GM12878 (cell line): ENCODE results near the gene TOMM40. TPM values are rescaled to one million over a fixed set of nuclear protein-coding genes. Genes with fewer than 3 reads are reported as not detected.
"Not testable (repeated sequence)": the region's sequence is repeated elsewhere in the genome, so short reads cannot be mapped to it uniquely, and the experiment has no call there.

Source experiments
- ATAC-seq: fragments of 200-7000 bp; cut with Tn5 transposase; 3 replicates; pipeline ENCODE4 v1.9.1; 2020; ENCODE audit warnings: mild to moderate bottlenecking, moderate library complexity
- BruUV-seq: library from RNA; stranded (reverse); fragments of 400-500 nt; replicated peaks from 2 replicates; lab custom pipeline; 2021; lab: Mats Ljungman, UMichigan
- CTCF ChIA-PET: fragments of 300-600 bp; sonication (Branson Sonifier 250); formaldehyde crosslinking; extraction: SDS; loops from one replicate; lab custom pipeline; 2021; ENCODE audit warnings: inconsistent platforms; lab: Yijun Ruan, JAX
- POLR2A ChIA-PET: fragments of 350-600 bp; formaldehyde crosslinking; extraction: SDS; loops from one replicate; lab custom pipeline; 2021; ENCODE audit warnings: inconsistent platforms; lab: Charles Lee
- RAD21 ChIA-PET: fragments of 300-600 bp; sonication (Branson Sonifier 250); formaldehyde crosslinking; loops from one replicate; lab custom pipeline; 2023; ENCODE audit warnings: antibody characterized with exemption; ENCODE audit not compliant: unreplicated experiment; lab: Charles Lee
- SMC1A ChIA-PET: fragments of 300-600 bp; sonication (Branson Sonifier 250); formaldehyde crosslinking; loops from one replicate; lab custom pipeline; 2023; ENCODE audit not compliant: unreplicated experiment, uncharacterized antibody; lab: Charles Lee
- DNase-seq: peaks from one replicate; pipeline ENCODE4 v3.0.0-alpha.2; 2011; ENCODE audit warnings: low read depth, low spot score
- FAIRE-seq: peaks from 3 replicates; lab custom pipeline; 2011; peaks lifted over from hg19 to GRCh38; lab: Jason Lieb, UNC
- H2AFZ ChIP-seq: 2 replicates; pipeline ENCODE4 v1.6.0; 2011; ENCODE audit warnings: low read depth, low read length, control low read depth; ENCODE audit not compliant: control insufficient read depth
- H3K27ac ChIP-seq: 2 replicates; pipeline ENCODE4 v1.5.1; 2011; ENCODE audit warnings: control low read depth; ENCODE audit not compliant: control insufficient read depth, insufficient read depth
- H3K27me3 ChIP-seq, 2 experiments: replicated peaks in 1 of 2; 2 replicates each; pipeline versions ENCODE4 v1.6.0 to v1.6.1; 2011; ENCODE audit warnings: low read length in 1 of 2; ENCODE audit not compliant: control insufficient read depth in 2 of 2, insufficient read depth in 2 of 2
- H3K36me3 ChIP-seq, 2 experiments: 2 replicates each; pipeline ENCODE4 v1.5.1; 2011; ENCODE audit warnings: low read length in 1 of 2; ENCODE audit not compliant: control insufficient read depth in 2 of 2, insufficient read depth in 2 of 2
- H3K4me1 ChIP-seq: 2 replicates; pipeline ENCODE4 v1.6.1; 2011; ENCODE audit warnings: mild to moderate bottlenecking, low read length, moderate library complexity, mixed read lengths; ENCODE audit not compliant: control insufficient read depth, insufficient read depth
- H3K4me2 ChIP-seq: 2 replicates; pipeline ENCODE4 v1.6.0; 2011; ENCODE audit warnings: control low read depth; ENCODE audit not compliant: control insufficient read depth, insufficient read depth
- H3K4me3 ChIP-seq: fragments of 200-600 bp; sonication (generic); 2 replicates; pipeline ENCODE4 v1.5.1; 2016
- H3K79me2 ChIP-seq: 2 replicates; pipeline ENCODE4 v1.6.0; 2011; ENCODE audit warnings: low read length; ENCODE audit not compliant: control insufficient read depth, insufficient read depth
- H3K9ac ChIP-seq: 2 replicates; pipeline ENCODE4 v1.8.0; 2011; ENCODE audit warnings: low read length, control low read depth, mixed read lengths; ENCODE audit not compliant: control insufficient read depth, insufficient read depth
- H3K9me3 ChIP-seq: replicated peaks from 3 replicates; pipeline ENCODE4 v1.5.1; 2011; ENCODE audit warnings: mild to moderate bottlenecking, low read length; ENCODE audit not compliant: control insufficient read depth, insufficient read depth
- H4K20me1 ChIP-seq: 2 replicates; pipeline ENCODE4 v1.6.0; 2011; ENCODE audit not compliant: control insufficient read depth, insufficient read depth
- ATF3 ChIP-seq: IDR thresholded peaks from 2 replicates; pipeline ENCODE4 v1.6.1; 2011; ENCODE audit warnings: low read depth, mild to moderate bottlenecking, low read length, moderate library complexity, borderline replicate concordance; ENCODE audit errors: extremely low read depth
- CBFB ChIP-seq: IDR thresholded peaks from 2 replicates; pipeline ENCODE4 v1.6.1; 2016; ENCODE audit warnings: antibody characterized with exemption, low read depth
- CBX3 ChIP-seq: fragments of 200-600 bp; sonication (generic); IDR thresholded peaks from 2 replicates; pipeline ENCODE4 v1.6.1; 2016; ENCODE audit warnings: low read depth, borderline replicate concordance
- EP300 ChIP-seq, 2 experiments: fragments of 150-350 bp in 1 of 2; IDR thresholded peaks; 2 replicates each; pipeline ENCODE4 v1.6.1; 2011 to 2012; ENCODE audit warnings: low read depth in 2 of 2, low read length in 2 of 2, borderline replicate concordance in 1 of 2, improper control_type of control experiment in 1 of 2, inconsistent platforms in 1 of 2; ENCODE audit not compliant: control insufficient read depth in 1 of 2
- FOXM1 ChIP-seq: IDR thresholded peaks from 2 replicates; pipeline ENCODE4 v1.6.1; 2012; ENCODE audit warnings: low read depth, mild to moderate bottlenecking, inconsistent platforms, low read length, moderate library complexity
- IKZF1 ChIP-seq: fragments of 450-650 bp; conservative IDR thresholded peaks from 2 replicates; pipeline ENCODE4 v1.6.1; 2017; ENCODE audit warnings: antibody characterized with exemption, mild to moderate bottlenecking
- IRF5 ChIP-seq: fragments of 450-650 bp; IDR thresholded peaks from 2 replicates; pipeline ENCODE4 v1.6.1; 2017; ENCODE audit warnings: borderline replicate concordance
- SMAD5 ChIP-seq: IDR thresholded peaks from 2 replicates; pipeline ENCODE4 v1.6.1; 2016; ENCODE audit warnings: antibody characterized with exemption, low read depth
- SMC3 ChIP-seq: IDR thresholded peaks from 2 replicates; pipeline ENCODE4 v1.6.1; 2011; ENCODE audit warnings: low read length, improper control_type of control experiment, borderline replicate concordance
- TCF12 ChIP-seq: IDR thresholded peaks from 2 replicates; pipeline ENCODE4 v1.6.1; 2011; ENCODE audit warnings: low read depth, mild to moderate bottlenecking, low read length
- WRNIP1 ChIP-seq: IDR thresholded peaks from 2 replicates; pipeline ENCODE4 v1.6.1; 2011; ENCODE audit warnings: low read depth, low read length, improper control_type of control experiment, borderline replicate concordance
- ZBTB11 ChIP-seq: fragments of 450-650 bp; formaldehyde crosslinking; IDR thresholded peaks from 2 replicates; pipeline ENCODE4 v1.5.0; 2022; ENCODE audit warnings: mild to moderate bottlenecking, missing genetic modification characterization
- WGBS: methylation state at CpG from one replicate; pipeline ENCODE4 v1.1.6; 2016; ENCODE audit warnings: low lambda C conversion rate; ENCODE audit not compliant: insufficient replicate concordance, insufficient coverage; ENCODE audit errors: missing lambda C conversion rate; 5-methylcytosine and 5-hydroxymethylcytosine counted together
- in situ Hi-C: fragments of 300-500 bp; cut with MboI; formaldehyde crosslinking; loops from 9 replicates; pipeline ENCODE4 v1.14.3; 2018; ENCODE audit warnings: mixed read lengths
- intact Hi-C: fragments of 100-400 bp; cut with micrococcal nuclease; formaldehyde crosslinking; loops from one replicate; pipeline ENCODE4 v1.14.2; 2022; ENCODE audit not compliant: unreplicated experiment
- polyA plus RNA-seq, 11 experiments: library from polyadenylated mRNA; depleted of rRNA in 4 of 11; unstranded in 6 of 11; stranded (reverse) in 5 of 11; fragments of >200 nt; fragmentation: Nextera tagmentation in 4 of 11; fragmentation: Illumina TruSeq in 1 of 11; extraction: Ambion mirVana in 4 of 11; extraction: Trizol in 1 of 11; gene quantifications; 1 replicate in 1 of 11; 2 replicates in 10 of 11; pipeline versions ENCODE4 v1.2.1 to v1.2.3, GENCODE V29; 2011 to 2016; ENCODE audit warnings: inconsistent platforms in 2 of 11, missing spikeins in 2 of 11, low read depth in 1 of 11
- total RNA-seq, 4 experiments: library from RNA; depleted of rRNA in 3 of 4; stranded (reverse); fragments of >200 nt in 3 of 4; fragmentation: Illumina TruSeq in 1 of 4; extraction: Trizol in 1 of 4; gene quantifications; 2 replicates each; pipeline versions ENCODE4 v1.2.1 to v1.2.3, GENCODE V29; 2013 to 2021

Gene TOMM40
- total and polyA plus RNA-seq, 10 of the 15 experiments (the other 5 are each of a cell fraction or from before 2014, with no cell fraction given): 0.85 to 221 (median 99.9) TPM

GRCh38 chr19:44857837-44858236 lies 33.2 kb upstream of the TOMM40 start:
- no peak overlapping the region for H3K4me2 ChIP-seq
- H4K20me1 ChIP-seq: no peaks in the 10 kb centered on the region
- ATAC-seq (no peak), FAIRE-seq (no peak), DNase-seq (no peak)
- RAD21 ChIA-PET: no interaction called here
- in situ Hi-C loops: no loop called here
- SMC1A ChIA-PET: no interaction called here
- H3K9ac ChIP-seq: no peak overlapping the region
- TF ChIP-seq CBX3: no peak
- no peak for TF ChIP-seq WRNIP1
- no peak for TF ChIP-seq FOXM1
- no peak for TF ChIP-seq TCF12
- TF ChIP-seq IRF5: no peak
- TF ChIP-seq SMC3: no peak
- TF ChIP-seq CBFB: no peak
- no peak for TF ChIP-seq IKZF1
- TF ChIP-seq ZBTB11 (CRISPR knock-in tag): no peak
- TF ChIP-seq SMAD5: no peak
- no peak for TF ChIP-seq ATF3
- no peak for TF ChIP-seq EP300 (IDR thresholded peaks at IDR 0.05; ENCODE audit: borderline replicate concordance in 1 of 2, control insufficient read depth in 1 of 2, low read depth in 2 of 2, low read length in 2 of 2)
- H3K79me2 ChIP-seq: no peaks in the 10 kb centered on the region
- H3K4me1 ChIP-seq: no peaks in the 10 kb centered on the region
- POLR2A ChIA-PET: no interaction called here
- H3K27me3 ChIP-seq: no peaks in the 10 kb centered on the region
- BruUV-seq: no TSS peak
- intact Hi-C loops: no loop called here
- H3K9me3 ChIP-seq: no peaks in the 10 kb centered on the region
- no peaks in the 10 kb centered on the region for H3K36me3 ChIP-seq
- CTCF ChIA-PET: no interaction called here
- no peak overlapping the region for H2AFZ ChIP-seq
- H3K27ac ChIP-seq: no peak overlapping the region
- 22% methylated on average over 4 of the region's 4 CpGs for WGBS
- H3K4me3 ChIP-seq: no peak overlapping the region

- ATAC-seq, H3K9ac ChIP-seq, H3K4me1 ChIP-seq, H3K27me3 ChIP-seq, CTCF ChIA-PET, H3K36me3 ChIP-seq, RAD21 ChIA-PET, SMC1A ChIA-PET, BruUV-seq, DNase-seq, POLR2A ChIA-PET, FAIRE-seq, in situ Hi-C loops, H4K20me1 ChIP-seq, H3K4me3 ChIP-seq, H3K4me2 ChIP-seq, H3K9me3 ChIP-seq, H2AFZ ChIP-seq, H3K79me2 ChIP-seq, H3K27ac ChIP-seq, intact Hi-C loops: not testable (repeated sequence)
- 24% methylated on average over 3 of the region's 3 CpGs for WGBS
Observed at GRCh38 chr19:44861576-44861975, 29.5 kb upstream of the TOMM40 start.
